ENCODE measurements around the gene MIEN1. TPM values are rescaled to one million over a fixed set of nuclear protein-coding genes. Genes with fewer than 3 reads are reported as not detected.
A peak's percentile ranks its signal among the peaks of the same experiment; 100 is the strongest.

The MIEN1 gene
- total and polyA plus RNA-seq, 2 of the 13 experiments (the other 11 are each of a cell fraction or from before 2014, with no cell fraction given): 40.6 to 56.6 TPM

DNA sequence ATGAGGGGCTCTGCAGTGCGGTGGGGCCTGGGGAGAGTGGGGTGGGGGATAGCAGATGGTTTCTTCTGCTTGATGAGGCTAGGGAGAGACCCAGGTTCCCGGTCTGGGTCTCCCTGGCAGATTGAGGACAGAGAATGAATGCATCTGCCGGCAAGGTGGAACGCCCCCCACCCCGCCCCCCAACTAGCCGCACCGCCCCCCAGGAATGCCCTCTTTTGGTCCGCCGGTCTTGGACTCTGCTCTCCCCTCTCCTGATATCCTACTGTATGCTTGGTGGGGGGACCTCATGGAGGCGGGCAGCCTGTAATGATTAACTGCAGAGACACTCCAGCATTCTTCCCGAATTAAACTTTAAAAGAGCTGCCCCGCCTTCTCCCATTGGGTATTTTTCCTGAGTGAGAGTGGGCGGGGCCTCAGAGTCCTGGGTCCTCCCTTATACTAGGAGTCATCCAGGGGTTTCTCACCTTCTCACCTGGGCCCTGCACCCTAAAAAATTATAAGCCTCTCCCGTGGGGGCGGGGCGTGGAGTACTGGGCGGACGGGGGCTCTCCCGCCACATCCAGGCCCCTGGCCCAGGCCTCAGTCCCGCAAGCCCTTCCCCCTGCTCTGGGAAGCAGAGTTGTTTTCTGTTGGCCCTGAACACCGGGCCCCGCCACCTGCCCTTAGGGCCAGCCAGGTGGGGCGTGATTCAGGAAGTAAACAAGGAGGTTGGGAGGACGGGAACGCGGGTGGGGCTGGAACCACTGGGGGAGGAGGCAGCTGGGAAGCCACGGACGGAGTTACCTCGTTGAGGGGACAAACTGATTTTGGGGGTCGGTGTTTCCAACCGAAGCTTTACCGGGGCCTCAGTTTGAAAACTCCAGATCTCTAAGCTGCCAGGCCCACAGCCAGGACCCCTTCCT is 8.9 kb upstream of the MIEN1 start (continued):
- TF ChIP-seq MLXIP (CRISPR knock-in tag; IDR thresholded peaks at IDR 0.05; ENCODE audit: borderline replicate concordance): no peak
- no peak for TF ChIP-seq NFE2L2 (IDR thresholded peaks at IDR 0.05; ENCODE audit: low read length)
- no peak for TF ChIP-seq MBD4 (IDR thresholded peaks at IDR 0.05; ENCODE audit: borderline replicate concordance, low read length)
- peak; percentile 95 for TF ChIP-seq FOXK1 (CRISPR knock-in tag; IDR thresholded peaks at IDR 0.05; ENCODE audit: borderline replicate concordance, low read depth)
- TF ChIP-seq ZNF577 (CRISPR knock-in tag; IDR thresholded peaks at IDR 0.05; ENCODE audit: borderline replicate concordance, low read depth): no peak
- peak; percentile 71 for TF ChIP-seq ZNF407 (CRISPR knock-in tag; IDR thresholded peaks at IDR 0.05; ENCODE audit: not compliant biosample characterization)
- no peak; the same call in 1 of the 2 replicates for TF ChIP-seq ZNF766 (CRISPR knock-in tag; IDR thresholded peaks at IDR 0.05; ENCODE audit: borderline replicate concordance)
- peak; percentile 54; the same call in 1 of the 2 replicates for TF ChIP-seq ZMYM3 (CRISPR knock-in tag; IDR thresholded peaks at IDR 0.05)
- TF ChIP-seq PITX1 (CRISPR knock-in tag; IDR thresholded peaks at IDR 0.05): peak; percentile 79
- TF ChIP-seq, protein P1, sequence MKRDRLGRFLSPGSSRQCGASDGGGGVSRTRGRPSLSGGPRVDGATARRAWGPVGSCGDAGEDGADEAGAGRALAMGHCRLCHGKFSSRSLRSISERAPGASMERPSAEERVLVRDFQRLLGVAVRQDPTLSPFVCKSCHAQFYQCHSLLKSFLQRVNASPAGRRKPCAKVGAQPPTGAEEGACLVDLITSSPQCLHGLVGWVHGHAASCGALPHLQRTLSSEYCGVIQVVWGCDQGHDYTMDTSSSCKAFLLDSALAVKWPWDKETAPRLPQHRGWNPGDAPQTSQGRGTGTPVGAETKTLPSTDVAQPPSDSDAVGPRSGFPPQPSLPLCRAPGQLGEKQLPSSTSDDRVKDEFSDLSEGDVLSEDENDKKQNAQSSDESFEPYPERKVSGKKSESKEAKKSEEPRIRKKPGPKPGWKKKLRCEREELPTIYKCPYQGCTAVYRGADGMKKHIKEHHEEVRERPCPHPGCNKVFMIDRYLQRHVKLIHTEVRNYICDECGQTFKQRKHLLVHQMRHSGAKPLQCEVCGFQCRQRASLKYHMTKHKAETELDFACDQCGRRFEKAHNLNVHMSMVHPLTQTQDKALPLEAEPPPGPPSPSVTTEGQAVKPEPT (CRISPR knock-in tag; IDR thresholded peaks at IDR 0.05; ENCODE audit: low read depth): peak; percentile 60; the same call in 1 of the 2 replicates
- TF ChIP-seq PBX2 (CRISPR knock-in tag; IDR thresholded peaks at IDR 0.05): no peak
- peak; percentile 98 for TF ChIP-seq FOXA3 (CRISPR knock-in tag; IDR thresholded peaks at IDR 0.05)
- TF ChIP-seq ZNF468 (CRISPR knock-in tag; IDR thresholded peaks at IDR 0.05): no peak
- TF ChIP-seq ZNF563 (CRISPR knock-in tag; IDR thresholded peaks at IDR 0.05): peak; percentile 79; the same call in 1 of the 2 replicates

Data from HepG2 (cell line).